GM23338 (cell line): ENCODE measurements around the gene TPM2. TPM values are rescaled to one million over a fixed set of nuclear protein-coding genes. Genes with fewer than 3 reads are reported as not detected.

Experiments used
- ATAC-seq: fragments of 200-7000 bp; cut with Tn5 transposase; 3 replicates; pipeline ENCODE4 v1.9.1; 2020
- DNase-seq: peaks from one replicate; pipeline ENCODE4 v3.0.0-alpha.2; 2015; ENCODE audit warnings: low spot score
- H2AFZ ChIP-seq: fragments of 200-600 bp; sonication (generic); 2 replicates; pipeline ENCODE4 v1.8.0; 2016; ENCODE audit warnings: antibody characterized with exemption, mild to moderate bottlenecking, moderate library complexity
- H3F3A ChIP-seq: fragments of 200-600 bp; sonication (generic); replicated peaks from 2 replicates; pipeline ENCODE4 v1.8.0; 2017; ENCODE audit warnings: antibody characterized with exemption, mixed run types, low read depth
- H3K27ac ChIP-seq: fragments of 200-600 bp; sonication (generic); 2 replicates; pipeline ENCODE4 v1.6.1; 2016; ENCODE audit warnings: low read depth
- H3K27me3 ChIP-seq: fragments of 200-600 bp; sonication (generic); 2 replicates; pipeline ENCODE4 v1.8.0; 2016; ENCODE audit warnings: mild to moderate bottlenecking, mixed run types, moderate library complexity; ENCODE audit not compliant: insufficient read depth
- H3K36me3 ChIP-seq: fragments of 200-600 bp; sonication (generic); 2 replicates; pipeline ENCODE4 v1.8.0; 2016; ENCODE audit warnings: mild to moderate bottlenecking; ENCODE audit not compliant: insufficient read depth
- H3K4me1 ChIP-seq: fragments of 200-600 bp; sonication (generic); 2 replicates; pipeline ENCODE4 v1.8.0; 2016; ENCODE audit warnings: mild to moderate bottlenecking, moderate library complexity; ENCODE audit not compliant: insufficient read depth
- H3K4me2 ChIP-seq: fragments of 200-600 bp; sonication (generic); 2 replicates; pipeline ENCODE4 v1.7.1; 2017; ENCODE audit warnings: mixed run types
- H3K4me3 ChIP-seq: fragments of 200-600 bp; sonication (generic); 2 replicates; pipeline ENCODE4 v1.6.1; 2016; ENCODE audit warnings: mixed run types
- H3K79me2 ChIP-seq: fragments of 200-600 bp; sonication (generic); replicated peaks from 2 replicates; pipeline ENCODE4 v1.8.0; 2017; ENCODE audit warnings: mild to moderate bottlenecking; ENCODE audit not compliant: insufficient read depth
- H3K9me2 ChIP-seq: fragments of 200-600 bp; sonication (generic); 2 replicates; pipeline ENCODE4 v1.8.0; 2017; ENCODE audit not compliant: insufficient read depth
- H4K20me1 ChIP-seq: fragments of 200-600 bp; sonication (generic); replicated peaks from 2 replicates; pipeline ENCODE4 v1.8.0; 2017; ENCODE audit warnings: mild to moderate bottlenecking; ENCODE audit not compliant: insufficient read depth
- H3K27ac Mint-ChIP-seq: 2 replicates; pipeline ENCODE4 v1.8.0; 2020; ENCODE audit warnings: inconsistent platforms, mild to moderate bottlenecking, moderate library complexity, mixed read lengths
- H3K27me3 Mint-ChIP-seq: 3 replicates; pipeline ENCODE4 v1.8.0; 2022; ENCODE audit warnings: low read depth, mild to moderate bottlenecking, moderate library complexity, mixed read lengths, inconsistent platforms; ENCODE audit not compliant: insufficient read depth, poor library complexity
- H3K36me3 Mint-ChIP-seq: 3 replicates; pipeline ENCODE4 v1.8.0; 2021; ENCODE audit warnings: low read depth, mild to moderate bottlenecking, inconsistent platforms, moderate library complexity, mixed read lengths
- H3K4me1 Mint-ChIP-seq: 3 replicates; pipeline ENCODE4 v1.8.0; 2020; ENCODE audit warnings: mild to moderate bottlenecking, inconsistent platforms, mixed read lengths
- H3K4me3 Mint-ChIP-seq: 3 replicates; pipeline ENCODE4 v1.8.0; 2021; ENCODE audit warnings: moderate library complexity, mild to moderate bottlenecking, inconsistent platforms, mixed read lengths
- H3K9me3 Mint-ChIP-seq: 3 replicates; pipeline ENCODE4 v1.8.0; 2020; ENCODE audit warnings: moderate library complexity, mild to moderate bottlenecking, inconsistent platforms, mixed read lengths
- CREB1 ChIP-seq: fragments of 250-450 bp; sonication (Bioruptor Pico); IDR thresholded peaks from 2 replicates; pipeline ENCODE4 v1.5.0; 2020; ENCODE audit warnings: low read depth, mild to moderate bottlenecking, moderate library complexity
- ETS1 ChIP-seq: IDR thresholded peaks from 2 replicates; pipeline ENCODE4 v1.6.1; 2016; ENCODE audit warnings: antibody characterized with exemption
- EZH2 ChIP-seq: fragments of 200-600 bp; sonication (generic); IDR thresholded peaks from one replicate; pipeline ENCODE4 v1.8.0; 2017; ENCODE audit warnings: antibody characterized with exemption, mild to moderate bottlenecking, low read depth; ENCODE audit not compliant: unreplicated experiment
- EZH2phosphoT487 ChIP-seq: fragments of 200-600 bp; sonication (generic); IDR thresholded peaks from one replicate; pipeline ENCODE4 v1.8.1; 2018; ENCODE audit warnings: antibody characterized with exemption; ENCODE audit not compliant: unreplicated experiment
- JUNB ChIP-seq: IDR thresholded peaks from one replicate; pipeline ENCODE4 v1.6.1; 2016; ENCODE audit warnings: antibody characterized with exemption; ENCODE audit not compliant: unreplicated experiment
- NANOG ChIP-seq: IDR thresholded peaks from 2 replicates; pipeline ENCODE4 v1.6.1; 2016; ENCODE audit warnings: antibody characterized with exemption, borderline replicate concordance
- POLR2AphosphoS5 ChIP-seq: IDR thresholded peaks from 2 replicates; pipeline ENCODE4 v1.6.1; 2016; ENCODE audit warnings: antibody characterized with exemption, low read depth
- REST ChIP-seq: IDR thresholded peaks from one replicate; pipeline ENCODE4 v1.6.1; 2018; ENCODE audit warnings: antibody characterized with exemption; ENCODE audit not compliant: unreplicated experiment
- STAT1 ChIP-seq: IDR thresholded peaks from one replicate; pipeline ENCODE4 v1.6.1; 2016; ENCODE audit warnings: antibody characterized with exemption; ENCODE audit not compliant: unreplicated experiment
- ZNF114 ChIP-seq: fragments of 250-450 bp; sonication (Bioruptor Pico); IDR thresholded peaks from 2 replicates; pipeline ENCODE4 v1.5.0; 2020; ENCODE audit warnings: mild to moderate bottlenecking, moderate library complexity
- ZNF331 ChIP-seq: fragments of 250-450 bp; sonication (Bioruptor Pico); IDR thresholded peaks from 2 replicates; pipeline ENCODE4 v1.5.0; 2020; ENCODE audit warnings: low read depth, mild to moderate bottlenecking, moderate library complexity
- ZNF462 ChIP-seq: fragments of 250-450 bp; sonication (Bioruptor Pico); IDR thresholded peaks from 2 replicates; pipeline ENCODE4 v1.5.0; 2020; ENCODE audit warnings: mild to moderate bottlenecking, moderate library complexity
- polyA plus RNA-seq: library from polyadenylated mRNA; unstranded; fragments of >200 nt; fragmentation: Nextera tagmentation; extraction: Ambion mirVana; gene quantifications from 2 replicates; pipeline ENCODE4 v1.2.1, GENCODE V29; 2016
- total RNA-seq: library from RNA; depleted of rRNA; stranded (reverse); fragments of >200 nt; shearing (Covaris generic); gene quantifications from 2 replicates; pipeline ENCODE4 v1.2.3, GENCODE V29; 2014
- TF ChIP-seq, protein P1 (sequence below), 2 experiments: fragments of 200-600 bp in 1 of 2; sonication (generic) in 1 of 2; conservative IDR thresholded peaks; 2 replicates each; pipeline versions ENCODE4 v1.5.1 to v1.6.1; 2016 to 2017; ENCODE audit warnings: antibody characterized with exemption in 2 of 2, low read depth in 2 of 2, mild to moderate bottlenecking in 2 of 2, moderate library complexity in 1 of 2

TPM2 gene
- total and polyA plus RNA-seq, 2 experiments from 2014 or later, result 116 to 488 TPM

- Histone ChIP-seq H3K27me3 (no peaks in the 10 kb centered on the region), H3K9me2 (no peaks in the 10 kb centered on the region), H4K20me1 (peaks cover 18% of the 10 kb centered on the region), H3K36me3 (peaks cover 35% of the 10 kb centered on the region), H3K4me1 (no peaks in the 10 kb centered on the region), H3F3A (peaks cover 14% of the 10 kb centered on the region), H3K79me2 (peaks cover 10% of the 10 kb centered on the region; the same call in 1 of the 2 replicates), H3K4me2 (no peak overlapping the region), H3K4me3 (no peak overlapping the region), H2AFZ (no peak overlapping the region), H3K27ac (no peak overlapping the region)
- ATAC-seq, result no peak
- peaks cover 6% of the 10 kb centered on the region for H3K27me3 Mint-ChIP-seq
- H3K9me3 Mint-ChIP-seq, result no peaks in the 10 kb centered on the region; the same call in 2 of the 3 replicates
- H3K27ac Mint-ChIP-seq, result no peak overlapping the region
- H3K4me3 Mint-ChIP-seq, result no peak overlapping the region
- no peak for TF ChIP-seq JUNB
- no peak for TF ChIP-seq CREB1 (CRISPR knock-in tag)
- TF ChIP-seq NANOG, result no peak
- TF ChIP-seq EZH2phosphoT487, result no peak
- no peak for TF ChIP-seq ETS1
- no peak for TF ChIP-seq POLR2AphosphoS5
- TF ChIP-seq ZNF331 (CRISPR knock-in tag), result no peak
- no peak for TF ChIP-seq ZNF462 (CRISPR knock-in tag)
- no peak for TF ChIP-seq ZNF114 (CRISPR knock-in tag)
- TF ChIP-seq, protein P1, sequence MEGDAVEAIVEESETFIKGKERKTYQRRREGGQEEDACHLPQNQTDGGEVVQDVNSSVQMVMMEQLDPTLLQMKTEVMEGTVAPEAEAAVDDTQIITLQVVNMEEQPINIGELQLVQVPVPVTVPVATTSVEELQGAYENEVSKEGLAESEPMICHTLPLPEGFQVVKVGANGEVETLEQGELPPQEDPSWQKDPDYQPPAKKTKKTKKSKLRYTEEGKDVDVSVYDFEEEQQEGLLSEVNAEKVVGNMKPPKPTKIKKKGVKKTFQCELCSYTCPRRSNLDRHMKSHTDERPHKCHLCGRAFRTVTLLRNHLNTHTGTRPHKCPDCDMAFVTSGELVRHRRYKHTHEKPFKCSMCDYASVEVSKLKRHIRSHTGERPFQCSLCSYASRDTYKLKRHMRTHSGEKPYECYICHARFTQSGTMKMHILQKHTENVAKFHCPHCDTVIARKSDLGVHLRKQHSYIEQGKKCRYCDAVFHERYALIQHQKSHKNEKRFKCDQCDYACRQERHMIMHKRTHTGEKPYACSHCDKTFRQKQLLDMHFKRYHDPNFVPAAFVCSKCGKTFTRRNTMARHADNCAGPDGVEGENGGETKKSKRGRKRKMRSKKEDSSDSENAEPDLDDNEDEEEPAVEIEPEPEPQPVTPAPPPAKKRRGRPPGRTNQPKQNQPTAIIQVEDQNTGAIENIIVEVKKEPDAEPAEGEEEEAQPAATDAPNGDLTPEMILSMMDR (conservative IDR thresholded peaks at IDR 0.05; ENCODE audit: low read depth in 2 of 2), result no peak
- TF ChIP-seq EZH2, result no peak
- no peak for TF ChIP-seq REST
- TF ChIP-seq STAT1, result no peak
- peaks cover 6% of the 10 kb centered on the region for H3K4me1 Mint-ChIP-seq
- DNase-seq, result no peak
- peaks cover 75% of the 10 kb centered on the region for H3K36me3 Mint-ChIP-seq
These were observed 47.4 kb upstream of the TPM2 start for GRCh38 chr9:35737143-35737542.
